HCT116 (cell line): ENCODE results near the gene DIS3L2. TPM values are rescaled to one million over a fixed set of nuclear protein-coding genes. Genes with fewer than 3 reads are reported as not detected.

Experiments used
- ATAC-seq: fragments of 200-7000 bp; cut with Tn5 transposase; 2 replicates; pipeline ENCODE4 v1.9.1; 2020; ENCODE audit warnings: mild to moderate bottlenecking, moderate library complexity
- BruUV-seq: library from RNA; stranded (reverse); fragments of 400-500 nt; replicated peaks from 2 replicates; lab custom pipeline; 2021; lab: Mats Ljungman, UMichigan
- CTCF ChIA-PET: fragments of 300-600 bp; sonication (Branson Sonifier 250); formaldehyde crosslinking; loops from one replicate; lab custom pipeline; 2021; ENCODE audit warnings: antibody characterized with exemption; lab: Charles Lee
- POLR2A ChIA-PET: fragments of 300-600, 350-600 bp; sonication (Branson Sonifier 250); formaldehyde crosslinking; loops from one replicate; lab custom pipeline; 2021; ENCODE audit warnings: antibody characterized with exemption; lab: Charles Lee
- RAD21 ChIA-PET, 2 experiments: fragments of 300-600 bp; sonication (Branson Sonifier 250); formaldehyde crosslinking; loops; one replicate each; lab custom pipeline; 2023; ENCODE audit warnings: low total read pairs in 2 of 2; ENCODE audit not compliant: uncharacterized antibody in 2 of 2, unreplicated experiment in 2 of 2, low non-redundant PET in 1 of 2; lab: Charles Lee
- DNase-seq: peaks from one replicate; pipeline ENCODE4 v3.0.0-alpha.2; 2010; ENCODE audit warnings: low read depth, low spot score
- H2AFZ ChIP-seq: fragments of 200-600 bp; shearing (Covaris generic), sonication (generic); 2 replicates; pipeline ENCODE4 v1.6.1; 2017; ENCODE audit warnings: low read depth, mixed run types, mixed read lengths, antibody characterized with exemption, low read length; ENCODE audit not compliant: poor library complexity, severe bottlenecking
- H3K27ac ChIP-seq: 2 replicates; pipeline ENCODE4 v1.5.1; 2012; ENCODE audit warnings: low read depth, low read length
- H3K27me3 ChIP-seq: fragments of 200-600 bp; sonication (generic); 2 replicates; pipeline ENCODE4 v1.6.1; 2016; ENCODE audit warnings: mixed run types, low read length, mixed read lengths; ENCODE audit not compliant: insufficient read depth
- H3K36me3 ChIP-seq, 2 experiments: fragments of 200-500 bp in 1 of 2; fragments of 200-600 bp in 1 of 2; sonication (Bioruptor generic) in 1 of 2; sonication (generic) in 1 of 2; 2 replicates each; pipeline versions ENCODE4 v1.5.1 to v1.6.1; 2014 to 2016; ENCODE audit warnings: low read length in 2 of 2, inconsistent platforms in 1 of 2, mixed read lengths in 1 of 2, mixed run types in 1 of 2; ENCODE audit not compliant: insufficient read depth in 2 of 2, control insufficient read depth in 1 of 2
- H3K4me1 ChIP-seq, 2 experiments: fragments of 200-600 bp in 1 of 2; sonication (generic) in 1 of 2; 2 replicates each; pipeline versions ENCODE4 v1.5.1 to v1.6.1; 2012 to 2017; ENCODE audit warnings: low read length in 2 of 2, inconsistent platforms in 1 of 2, mild to moderate bottlenecking in 1 of 2, mixed read lengths in 1 of 2, mixed run types in 1 of 2, moderate library complexity in 1 of 2; ENCODE audit not compliant: insufficient read depth in 2 of 2, control insufficient read depth in 1 of 2
- H3K4me2 ChIP-seq: fragments of 200-600 bp; sonication (generic); 2 replicates; pipeline ENCODE4 v1.6.1; 2017; ENCODE audit warnings: mixed run types, low read length, mixed read lengths
- H3K4me3 ChIP-seq, 2 experiments: fragments of 200-600 bp in 1 of 2; sonication (generic) in 1 of 2; replicated peaks in 1 of 2; 2 replicates each; pipeline ENCODE4 v1.5.1; 2011 to 2016; ENCODE audit warnings: low read length in 2 of 2, control low read depth in 1 of 2, low read depth in 1 of 2, mild to moderate bottlenecking in 1 of 2, mixed read lengths in 1 of 2, mixed run types in 1 of 2
- H3K79me2 ChIP-seq: fragments of 200-600 bp; sonication (generic); 2 replicates; pipeline ENCODE4 v1.6.1; 2017; ENCODE audit warnings: mild to moderate bottlenecking, mixed run types, low read length, moderate library complexity, mixed read lengths; ENCODE audit not compliant: insufficient read depth
- H3K9ac ChIP-seq: fragments of 200-600 bp; sonication (generic); 2 replicates; pipeline ENCODE4 v1.6.1; 2016; ENCODE audit warnings: low read length, mixed read lengths
- H3K9me2 ChIP-seq: fragments of 200-600 bp; sonication (generic), shearing (Covaris generic); 2 replicates; pipeline ENCODE4 v1.6.1; 2017; ENCODE audit warnings: mixed run types, mild to moderate bottlenecking, moderate library complexity; ENCODE audit not compliant: insufficient read depth
- H3K9me3 ChIP-seq, 2 experiments: fragments of 200-500 bp in 1 of 2; fragments of 200-600 bp in 1 of 2; sonication (Bioruptor generic) in 1 of 2; sonication (generic) in 1 of 2; 2 replicates each; pipeline ENCODE4 v1.6.1; 2014 to 2017; ENCODE audit warnings: low read length in 2 of 2, mixed read lengths in 2 of 2, inconsistent platforms in 1 of 2, low read depth in 1 of 2, mild to moderate bottlenecking in 1 of 2, mixed run types in 1 of 2, moderate library complexity in 1 of 2; ENCODE audit not compliant: control insufficient read depth in 1 of 2, insufficient read depth in 1 of 2
- H4K20me1 ChIP-seq: fragments of 200-600 bp; sonication (generic), shearing (Covaris generic); 2 replicates; pipeline ENCODE4 v1.6.1; 2017; ENCODE audit warnings: mixed run types, mild to moderate bottlenecking, moderate library complexity; ENCODE audit not compliant: insufficient read depth
- ATF3 ChIP-seq: IDR thresholded peaks from 2 replicates; pipeline ENCODE4 v1.6.1; 2012
- CBX3 ChIP-seq: IDR thresholded peaks from 2 replicates; pipeline ENCODE4 v1.6.1; 2012; ENCODE audit warnings: low read depth
- FOSL1 ChIP-seq: IDR thresholded peaks from 2 replicates; pipeline ENCODE4 v1.6.1; 2012; ENCODE audit warnings: low read depth
- SIN3A ChIP-seq: IDR thresholded peaks from 2 replicates; pipeline ENCODE4 v1.6.1; 2012; ENCODE audit warnings: low read depth
- SP1 ChIP-seq: IDR thresholded peaks from 2 replicates; pipeline ENCODE4 v1.6.1; 2012; ENCODE audit warnings: low read depth
- TCF7L2 ChIP-seq: IDR thresholded peaks from 2 replicates; pipeline ENCODE4 v1.7.0; 2011; ENCODE audit warnings: borderline replicate concordance, inconsistent platforms; ENCODE audit not compliant: insufficient read depth, insufficient read length; ENCODE audit errors: extremely low read depth
- YY1 ChIP-seq: IDR thresholded peaks from 2 replicates; pipeline ENCODE4 v1.6.1; 2011; ENCODE audit warnings: low read length, low read depth, moderate library complexity, mild to moderate bottlenecking; ENCODE audit not compliant: insufficient replicate concordance; ENCODE audit errors: extremely low read depth
- intact Hi-C: fragments of 100-400 bp; cut with micrococcal nuclease; formaldehyde crosslinking; loops from 2 replicates; pipeline ENCODE4 v1.10.0; 2022
- total RNA-seq: library from RNA; stranded (reverse); gene quantifications from one replicate; pipeline ENCODE4 v1.2.1, GENCODE V29; 2021; ENCODE audit not compliant: unreplicated experiment
- TF ChIP-seq, protein P1 (sequence below): IDR thresholded peaks from 2 replicates; pipeline ENCODE4 v1.6.1; 2012
- TF ChIP-seq, protein P2 (sequence below): IDR thresholded peaks from 2 replicates; pipeline ENCODE4 v1.6.1; 2012; ENCODE audit warnings: low read depth

Gene DIS3L2
- total RNA-seq, 1 experiment from 2014 or later, result 42.5 TPM

- Histone ChIP-seq H3K4me3 (no peak overlapping the region), H3K9me2 (no peaks in the 10 kb centered on the region), H3K36me3 (no peaks in the 10 kb centered on the region), H3K9me3 (no peaks in the 10 kb centered on the region), H2AFZ (no peak overlapping the region), H4K20me1 (no peaks in the 10 kb centered on the region), H3K27me3 (no peaks in the 10 kb centered on the region), H3K9ac (no peak overlapping the region), H3K27ac (no peak overlapping the region), H3K4me1 (no peaks in the 10 kb centered on the region), H3K4me2 (no peak overlapping the region), H3K79me2 (no peaks in the 10 kb centered on the region)
- ChIA-PET CTCF (no interaction called here), POLR2A (no interaction called here), RAD21 (no interaction called here)
- intact Hi-C loops, result no loop called here
- no peak for TF ChIP-seq SP1
- no peak for TF ChIP-seq FOSL1
- no peak for TF ChIP-seq TCF7L2
- TF ChIP-seq, protein P1, sequence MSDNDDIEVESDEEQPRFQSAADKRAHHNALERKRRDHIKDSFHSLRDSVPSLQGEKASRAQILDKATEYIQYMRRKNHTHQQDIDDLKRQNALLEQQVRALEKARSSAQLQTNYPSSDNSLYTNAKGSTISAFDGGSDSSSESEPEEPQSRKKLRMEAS, result no peak
- TF ChIP-seq ATF3, result no peak
- TF ChIP-seq YY1, result no peak
- TF ChIP-seq CBX3, result no peak
- TF ChIP-seq SIN3A, result no peak
- TF ChIP-seq, protein P2, sequence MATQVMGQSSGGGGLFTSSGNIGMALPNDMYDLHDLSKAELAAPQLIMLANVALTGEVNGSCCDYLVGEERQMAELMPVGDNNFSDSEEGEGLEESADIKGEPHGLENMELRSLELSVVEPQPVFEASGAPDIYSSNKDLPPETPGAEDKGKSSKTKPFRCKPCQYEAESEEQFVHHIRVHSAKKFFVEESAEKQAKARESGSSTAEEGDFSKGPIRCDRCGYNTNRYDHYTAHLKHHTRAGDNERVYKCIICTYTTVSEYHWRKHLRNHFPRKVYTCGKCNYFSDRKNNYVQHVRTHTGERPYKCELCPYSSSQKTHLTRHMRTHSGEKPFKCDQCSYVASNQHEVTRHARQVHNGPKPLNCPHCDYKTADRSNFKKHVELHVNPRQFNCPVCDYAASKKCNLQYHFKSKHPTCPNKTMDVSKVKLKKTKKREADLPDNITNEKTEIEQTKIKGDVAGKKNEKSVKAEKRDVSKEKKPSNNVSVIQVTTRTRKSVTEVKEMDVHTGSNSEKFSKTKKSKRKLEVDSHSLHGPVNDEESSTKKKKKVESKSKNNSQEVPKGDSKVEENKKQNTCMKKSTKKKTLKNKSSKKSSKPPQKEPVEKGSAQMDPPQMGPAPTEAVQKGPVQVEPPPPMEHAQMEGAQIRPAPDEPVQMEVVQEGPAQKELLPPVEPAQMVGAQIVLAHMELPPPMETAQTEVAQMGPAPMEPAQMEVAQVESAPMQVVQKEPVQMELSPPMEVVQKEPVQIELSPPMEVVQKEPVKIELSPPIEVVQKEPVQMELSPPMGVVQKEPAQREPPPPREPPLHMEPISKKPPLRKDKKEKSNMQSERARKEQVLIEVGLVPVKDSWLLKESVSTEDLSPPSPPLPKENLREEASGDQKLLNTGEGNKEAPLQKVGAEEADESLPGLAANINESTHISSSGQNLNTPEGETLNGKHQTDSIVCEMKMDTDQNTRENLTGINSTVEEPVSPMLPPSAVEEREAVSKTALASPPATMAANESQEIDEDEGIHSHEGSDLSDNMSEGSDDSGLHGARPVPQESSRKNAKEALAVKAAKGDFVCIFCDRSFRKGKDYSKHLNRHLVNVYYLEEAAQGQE, result no peak
- ATAC-seq, result no peak
- no peak for DNase-seq
- no TSS peak for BruUV-seq
Measured at GRCh38 chr2:231933916-231934401, 27.6 kb upstream of the DIS3L2 start.
